G401.6 (cell line): ENCODE data around the gene PLA2G5.
"Not testable (repeated sequence)": the region's sequence is repeated elsewhere in the genome, so short reads cannot be mapped to it uniquely, and the experiment has no call there.

ENCODE experiments used
- FAIRE-seq: peaks from 2 replicates; lab custom pipeline; 2012; peaks lifted over from hg19 to GRCh38; lab: Jason Lieb, UNC

Gene PLA2G5

GRCh38 chr1:20119347-20119746 lies 49.4 kb downstream of the PLA2G5 start, which contains the start of gene PLA2G2D:
PLA2G2D (minus strand) TSS chr1:20119536; CDS start chr1:20119498, 38 bp downstream.
- FAIRE-seq, result no peak

GRCh38 chr1:20120796-20121195 lies 50.8 kb downstream of the PLA2G5 start:
- FAIRE-seq, result no peak

- FAIRE-seq, result no peak
Measured at GRCh38 chr1:20123722-20124455, 53.9 kb downstream of the PLA2G5 start.

- FAIRE-seq, result no peak
Measured at GRCh38 chr1:20124456-20125057, 54.6 kb downstream of the PLA2G5 start.

- FAIRE-seq, result no peak
Measured at GRCh38 chr1:20125100-20125499, 55.1 kb downstream of the PLA2G5 start.

GRCh38 chr1:20126041-20126805 lies 56.2 kb downstream of the PLA2G5 start:
- no peak for FAIRE-seq

GRCh38 chr1:20126806-20127440 lies 56.9 kb downstream of the PLA2G5 start:
- no peak for FAIRE-seq

- not testable (repeated sequence) for FAIRE-seq
Measured at GRCh38 chr1:20130518-20130917, 60.5 kb downstream of the PLA2G5 start.

GRCh38 chr1:20134995-20135394 lies 65.0 kb downstream of the PLA2G5 start:
- FAIRE-seq, result no peak

- FAIRE-seq, result no peak
Measured at GRCh38 chr1:20136249-20136648, 66.3 kb downstream of the PLA2G5 start.

- FAIRE-seq, result no peak
Measured at GRCh38 chr1:20137055-20137454, 67.1 kb downstream of the PLA2G5 start.

GRCh38 chr1:20137604-20138003 lies 67.6 kb downstream of the PLA2G5 start:
- FAIRE-seq, result no peak

GRCh38 chr1:20138346-20138745 lies 68.4 kb downstream of the PLA2G5 start:
- FAIRE-seq, result no peak

- no peak for FAIRE-seq
Measured at GRCh38 chr1:20138961-20139550, 69.1 kb downstream of the PLA2G5 start, which contains the start of gene PLA2G2F. PLA2G2F (plus strand) TSS chr1:20139323; CDS start chr1:20139428, 105 bp downstream.

- no peak for FAIRE-seq
Measured at GRCh38 chr1:20139776-20140612, 70.0 kb downstream of the PLA2G5 start.

GRCh38 chr1:20141001-20141400 lies 71.0 kb downstream of the PLA2G5 start:
- FAIRE-seq, result no peak

GRCh38 chr1:20141466-20141865 lies 71.5 kb downstream of the PLA2G5 start:
- no peak for FAIRE-seq
